Measurements from ENCODE around the gene C21orf91.
A peak's percentile ranks its signal among the peaks of the same experiment; 100 is the strongest.

The C21orf91 gene

GRCh38 chr21:17819114-17819876 is at the start of gene C21orf91:
C21orf91 (minus strand) TSS chr21:17819356; CDS start chr21:17818318, 1,038 bp downstream.
- peak; percentile 94 for DNase-seq (ENCODE audit: low read depth, low spot score)

- DNase-seq (ENCODE audit: low read depth, low spot score), result no peak
These were observed 47.4 kb upstream of the C21orf91 start for GRCh38 chr21:17866590-17866989.

- DNase-seq (ENCODE audit: low read depth, low spot score), result no peak
These were observed 40.5 kb upstream of the C21orf91 start for GRCh38 chr21:17859661-17860060.

GRCh38 chr21:17858747-17859146 is 39.6 kb upstream of the C21orf91 start:
- no peak for DNase-seq (ENCODE audit: low read depth, low spot score)

GRCh38 chr21:17854745-17855144 is 35.6 kb upstream of the C21orf91 start:
- DNase-seq (ENCODE audit: low read depth, low spot score), result no peak

- no peak for DNase-seq (ENCODE audit: low read depth, low spot score)
These were observed 34.5 kb upstream of the C21orf91 start for GRCh38 chr21:17853393-17854275.

- peak; percentile 95 for DNase-seq (ENCODE audit: low read depth, low spot score)
These were observed 29.1 kb upstream of the C21orf91 start for GRCh38 chr21:17848228-17848627.

- no peak for DNase-seq (ENCODE audit: low read depth, low spot score)
These were observed 21.9 kb upstream of the C21orf91 start for GRCh38 chr21:17841103-17841502.

GRCh38 chr21:17834639-17835354 is 15.6 kb upstream of the C21orf91 start:
- no peak for DNase-seq (ENCODE audit: low read depth, low spot score)

GRCh38 chr21:17829472-17829871 is 10.3 kb upstream of the C21orf91 start:
- peak; percentile 26 for DNase-seq (ENCODE audit: low read depth, low spot score)

- DNase-seq (ENCODE audit: low read depth, low spot score), result peak; percentile 43
These were observed 9.1 kb upstream of the C21orf91 start for GRCh38 chr21:17828223-17828622.

GRCh38 chr21:17823846-17824245 is 4.7 kb upstream of the C21orf91 start:
- no peak for DNase-seq (ENCODE audit: low read depth, low spot score)

- DNase-seq (ENCODE audit: low read depth, low spot score), result no peak
These were observed 2.0 kb upstream of the C21orf91 start for GRCh38 chr21:17821121-17821520.

- DNase-seq (ENCODE audit: low read depth, low spot score), result no peak
These were observed 697 bp upstream of the C21orf91 start for GRCh38 chr21:17819877-17820229.

- peak; percentile 68 for DNase-seq (ENCODE audit: low read depth, low spot score)
These were observed 706 bp downstream of the C21orf91 start for GRCh38 chr21:17818186-17819113.

GRCh38 chr21:17813353-17813752 is 5.8 kb downstream of the C21orf91 start:
- DNase-seq (ENCODE audit: low read depth, low spot score), result no peak

GRCh38 chr21:17805966-17806365 is 13.2 kb downstream of the C21orf91 start:
- DNase-seq (ENCODE audit: low read depth, low spot score), result no peak

- no peak for DNase-seq (ENCODE audit: low read depth, low spot score)
These were observed 15.6 kb downstream of the C21orf91 start for GRCh38 chr21:17803536-17803935.

GRCh38 chr21:17802572-17802971 is 16.6 kb downstream of the C21orf91 start:
- DNase-seq (ENCODE audit: low read depth, low spot score), result peak; percentile 33

- DNase-seq (ENCODE audit: low read depth, low spot score), result no peak
These were observed 19.6 kb downstream of the C21orf91 start for GRCh38 chr21:17799414-17800164.
